Fibroblast of the aortic adventitia (primary cell): ENCODE results near the gene FAM174A. TPM values are rescaled to one million over a fixed set of nuclear protein-coding genes. Genes with fewer than 3 reads are reported as not detected.

Source experiments
- DNase-seq: peaks from one replicate; pipeline ENCODE4 v3.0.0-alpha.2; 2010; ENCODE audit warnings: low read depth
- H3K4me3 ChIP-seq: 2 replicates; pipeline ENCODE4 v1.5.1; 2011; ENCODE audit warnings: low read depth, mild to moderate bottlenecking, control low read depth, low read length, moderate library complexity
- total RNA-seq: library from RNA; depleted of rRNA; stranded (reverse); fragments of >200 nt; gene quantifications from 2 replicates; pipeline ENCODE4 v1.2.3, GENCODE V29; 2012; ENCODE audit warnings: low replicate concordance
- TF ChIP-seq, protein P1 (sequence below): IDR thresholded peaks from 2 replicates; pipeline ENCODE4 v1.5.1; 2011; ENCODE audit warnings: mild to moderate bottlenecking, low read length, control low read depth, inconsistent platforms; ENCODE audit not compliant: insufficient read depth

The FAM174A gene
- total RNA-seq, result 9.7 and 22.3 TPM in 2 replicates

DNA sequence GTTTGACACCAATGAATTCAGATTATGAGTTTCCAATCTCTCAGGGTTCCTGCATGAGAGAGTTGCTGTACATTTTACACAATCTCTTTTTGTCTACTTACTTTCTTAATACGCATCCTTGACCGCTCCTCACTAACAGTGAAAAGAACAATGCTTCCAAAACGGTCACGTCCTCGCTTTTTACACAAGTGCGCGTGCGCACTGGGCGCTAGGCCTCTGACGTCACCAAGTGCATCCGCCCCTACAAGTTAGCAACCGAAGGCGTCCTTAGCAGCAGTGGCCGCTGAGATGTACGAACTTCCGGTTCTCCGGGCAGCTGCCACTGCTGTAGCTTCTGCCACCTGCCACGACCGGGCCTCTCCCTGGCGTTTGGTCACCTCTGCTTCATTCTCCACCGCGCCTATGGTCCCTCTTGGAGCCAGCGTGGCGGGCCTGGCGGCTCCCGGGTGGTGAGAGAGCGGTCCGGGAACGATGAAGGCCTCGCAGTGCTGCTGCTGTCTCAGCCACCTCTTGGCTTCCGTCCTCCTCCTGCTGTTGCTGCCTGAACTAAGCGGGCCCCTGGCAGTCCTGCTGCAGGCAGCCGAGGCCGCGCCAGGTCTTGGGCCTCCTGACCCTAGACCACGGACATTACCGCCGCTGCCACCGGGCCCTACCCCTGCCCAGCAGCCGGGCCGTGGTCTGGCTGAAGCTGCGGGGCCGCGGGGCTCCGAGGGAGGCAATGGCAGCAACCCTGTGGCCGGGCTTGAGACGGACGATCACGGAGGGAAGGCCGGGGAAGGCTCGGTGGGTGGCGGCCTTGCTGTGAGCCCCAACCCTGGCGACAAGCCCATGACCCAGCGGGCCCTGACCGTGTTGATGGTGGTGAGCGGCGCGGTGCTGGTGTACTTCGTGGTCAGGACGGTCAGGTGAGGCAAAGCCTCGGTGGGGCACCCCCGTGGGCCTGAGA lies at the start of gene FAM174A:
TSS of gene FAM174A (plus strand) at position 315 of the 946 bp plus-strand sequence. CDS start at position 472, 157 bp downstream.
- TF ChIP-seq, protein P1, sequence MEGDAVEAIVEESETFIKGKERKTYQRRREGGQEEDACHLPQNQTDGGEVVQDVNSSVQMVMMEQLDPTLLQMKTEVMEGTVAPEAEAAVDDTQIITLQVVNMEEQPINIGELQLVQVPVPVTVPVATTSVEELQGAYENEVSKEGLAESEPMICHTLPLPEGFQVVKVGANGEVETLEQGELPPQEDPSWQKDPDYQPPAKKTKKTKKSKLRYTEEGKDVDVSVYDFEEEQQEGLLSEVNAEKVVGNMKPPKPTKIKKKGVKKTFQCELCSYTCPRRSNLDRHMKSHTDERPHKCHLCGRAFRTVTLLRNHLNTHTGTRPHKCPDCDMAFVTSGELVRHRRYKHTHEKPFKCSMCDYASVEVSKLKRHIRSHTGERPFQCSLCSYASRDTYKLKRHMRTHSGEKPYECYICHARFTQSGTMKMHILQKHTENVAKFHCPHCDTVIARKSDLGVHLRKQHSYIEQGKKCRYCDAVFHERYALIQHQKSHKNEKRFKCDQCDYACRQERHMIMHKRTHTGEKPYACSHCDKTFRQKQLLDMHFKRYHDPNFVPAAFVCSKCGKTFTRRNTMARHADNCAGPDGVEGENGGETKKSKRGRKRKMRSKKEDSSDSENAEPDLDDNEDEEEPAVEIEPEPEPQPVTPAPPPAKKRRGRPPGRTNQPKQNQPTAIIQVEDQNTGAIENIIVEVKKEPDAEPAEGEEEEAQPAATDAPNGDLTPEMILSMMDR, result no peak
- DNase-seq, result peak; percentile 97
- H3K4me3 ChIP-seq, result peak within 1 kb of the TSS; percentile 85

GRCh38 chr5:100493996-100494395 lies 41.2 kb upstream of the FAM174A start:
- no peak overlapping the region for H3K4me3 ChIP-seq
- DNase-seq, result no peak
- TF ChIP-seq, protein P1, result no peak

DNA sequence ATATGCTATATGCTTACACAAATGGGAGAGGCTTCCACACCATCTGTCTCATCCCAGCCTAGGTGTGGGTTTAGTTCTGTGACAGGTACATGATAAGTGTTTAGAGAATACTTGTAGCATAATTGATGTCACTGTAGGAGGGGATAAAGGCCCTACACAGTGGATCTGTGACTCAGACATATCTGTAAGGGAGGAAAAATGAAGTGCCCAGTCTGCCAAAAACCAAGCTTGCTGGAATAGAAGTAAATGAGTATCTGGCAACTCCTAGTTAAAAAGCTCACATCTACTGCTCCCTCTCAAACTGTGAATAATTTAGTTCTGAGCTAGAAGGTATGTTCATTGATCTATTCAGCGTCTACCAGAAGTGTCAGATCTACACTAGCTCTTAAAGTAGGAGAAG lies 38.9 kb upstream of the FAM174A start:
- H3K4me3 ChIP-seq, result no peak overlapping the region
- TF ChIP-seq, protein P1, result no peak
- DNase-seq, result no peak

- TF ChIP-seq, protein P1, result no peak
- H3K4me3 ChIP-seq, result no peak overlapping the region
- DNase-seq, result no peak
Measured at GRCh38 chr5:100502684-100503083, 32.5 kb upstream of the FAM174A start.

GRCh38 chr5:100505984-100506670 lies 29.0 kb upstream of the FAM174A start:
- peak; percentile 91 for DNase-seq
- no peak overlapping the region for H3K4me3 ChIP-seq
- TF ChIP-seq, protein P1, result no peak

DNA sequence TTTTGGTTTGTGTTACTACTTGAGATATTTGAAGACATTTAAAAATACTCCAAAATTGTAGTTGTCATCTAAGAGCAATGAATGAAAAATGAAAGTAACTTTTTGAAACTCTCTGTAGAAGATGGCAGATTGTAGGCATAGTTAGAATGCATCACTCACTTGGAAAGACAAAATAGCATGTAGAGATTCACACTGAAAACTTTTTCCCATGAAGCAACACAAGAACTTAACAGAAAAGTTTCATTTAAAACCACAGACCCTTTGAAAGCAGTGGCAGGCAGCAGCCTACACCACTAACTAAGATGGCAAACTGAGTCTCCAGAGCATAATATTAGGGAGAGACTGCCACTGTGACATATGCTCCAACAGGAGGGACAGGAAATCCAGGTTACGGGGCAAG lies 18.9 kb upstream of the FAM174A start:
- TF ChIP-seq, protein P1, result no peak
- H3K4me3 ChIP-seq, result no peak overlapping the region

More for the DNA sequence above, 18.9 kb upstream of the FAM174A start:
- no peak for DNase-seq
